KMS-11 (cell line): ENCODE measurements around the gene CFLAR.
A peak's percentile ranks its signal among the peaks of the same experiment; 100 is the strongest.
"Not testable (repeated sequence)": the region's sequence is repeated elsewhere in the genome, so short reads cannot be mapped to it uniquely, and the experiment has no call there.

Experiments
- H2AFZ ChIP-seq: fragments of 200-600 bp; sonication (generic); 2 replicates; pipeline ENCODE4 v1.6.1; 2016; ENCODE audit warnings: antibody characterized with exemption, mixed run types, low read depth
- H3K27ac ChIP-seq: fragments of 200-600 bp; sonication (generic); 2 replicates; pipeline ENCODE4 v1.6.1; 2016; ENCODE audit warnings: mild to moderate bottlenecking, mixed run types
- H3K27me3 ChIP-seq: fragments of 200-600 bp; sonication (generic); 2 replicates; pipeline ENCODE4 v1.6.1; 2017; ENCODE audit warnings: mild to moderate bottlenecking, low read depth, mixed run types, moderate library complexity; ENCODE audit not compliant: insufficient read depth
- H3K36me3 ChIP-seq: fragments of 200-600 bp; sonication (generic); 2 replicates; pipeline ENCODE4 v1.6.1; 2017; ENCODE audit warnings: mild to moderate bottlenecking, mixed run types; ENCODE audit not compliant: insufficient read depth
- H3K4me1 ChIP-seq: fragments of 200-600 bp; sonication (generic); 2 replicates; pipeline ENCODE4 v1.6.1; 2016; ENCODE audit warnings: mild to moderate bottlenecking, low read depth, mixed run types; ENCODE audit not compliant: poor library complexity, severe bottlenecking
- H3K4me2 ChIP-seq: fragments of 200-600 bp; sonication (generic); 2 replicates; pipeline ENCODE4 v1.7.0; 2016; ENCODE audit warnings: mild to moderate bottlenecking, mixed run types
- H3K4me3 ChIP-seq: fragments of 200-600 bp; sonication (generic); IDR thresholded peaks from 2 replicates; pipeline ENCODE4 v1.6.1; 2017; ENCODE audit warnings: low read depth, low read length, mixed read lengths; ENCODE audit not compliant: insufficient read depth
- H3K79me2 ChIP-seq: fragments of 200-600 bp; sonication (generic); 2 replicates; pipeline ENCODE4 v1.6.1; 2016; ENCODE audit warnings: low read depth, mixed run types; ENCODE audit not compliant: insufficient read depth
- H3K9ac ChIP-seq: fragments of 200-600 bp; sonication (generic); 2 replicates; pipeline ENCODE4 v1.6.1; 2016; ENCODE audit warnings: mild to moderate bottlenecking, mixed run types
- H4K20me1 ChIP-seq: fragments of 200-600 bp; sonication (generic); 2 replicates; pipeline ENCODE4 v1.6.1; 2016; ENCODE audit warnings: mild to moderate bottlenecking, mixed run types; ENCODE audit not compliant: insufficient read depth
- CTCF ChIP-seq: fragments of 200-600 bp; sonication (generic); conservative IDR thresholded peaks from 2 replicates; pipeline ENCODE4 v1.6.1; 2017; ENCODE audit warnings: low read depth, mild to moderate bottlenecking, antibody characterized with exemption, low read length, moderate library complexity, mixed read lengths

Gene CFLAR

GRCh38 chr2:201183365-201183727, 67.4 kb downstream of the CFLAR start:
- H3K9ac ChIP-seq = peak overlapping the region; percentile 75
- peak overlapping the region; percentile 79 for H3K4me2 ChIP-seq
- H3K36me3 ChIP-seq = no peaks in the 10 kb centered on the region
- peak overlapping the region; percentile 74 for H3K27ac ChIP-seq
- peak overlapping the region; percentile 94 for H2AFZ ChIP-seq
- no peaks in the 10 kb centered on the region for H3K27me3 ChIP-seq
- no peaks in the 10 kb centered on the region for H4K20me1 ChIP-seq
- peaks cover 55% of the 10 kb centered on the region for H3K79me2 ChIP-seq
- TF ChIP-seq CTCF = no peak
- peaks cover 41% of the 10 kb centered on the region for H3K4me1 ChIP-seq
- H3K4me3 ChIP-seq = peak overlapping the region; percentile 36

GRCh38 chr2:201183835-201184234, 67.9 kb downstream of the CFLAR start:
- Histone ChIP-seq H3K4me1 (peaks cover 45% of the 10 kb centered on the region), H3K27ac (peak overlapping the region; percentile 28; the same call in 1 of the 2 replicates), H3K79me2 (peaks cover 60% of the 10 kb centered on the region), H3K4me2 (peak overlapping the region; percentile 79), H3K9ac (peak overlapping the region; percentile 75; the same call in 1 of the 2 replicates), H3K4me3 (peak overlapping the region; percentile 41)
- H4K20me1 ChIP-seq, H3K36me3 ChIP-seq, H2AFZ ChIP-seq, H3K27me3 ChIP-seq: not testable (repeated sequence)

- Histone ChIP-seq H3K4me3 (peak overlapping the region; percentile 41), H3K9ac (peak overlapping the region; percentile 75; the same call in 1 of the 2 replicates), H3K4me2 (peak overlapping the region; percentile 79), H3K79me2 (peaks cover 61% of the 10 kb centered on the region), H3K27ac (peak overlapping the region; percentile 28; the same call in 1 of the 2 replicates), H3K4me1 (peaks cover 49% of the 10 kb centered on the region)
- not testable (repeated sequence) for H3K27me3 ChIP-seq, H4K20me1 ChIP-seq, H3K36me3 ChIP-seq, H2AFZ ChIP-seq
Measured at GRCh38 chr2:201184248-201184647, 68.3 kb downstream of the CFLAR start.

- no peak overlapping the region for H3K27ac ChIP-seq
- no peaks in the 10 kb centered on the region for H4K20me1 ChIP-seq
- peak overlapping the region; percentile 79 for H3K4me2 ChIP-seq
- no peak overlapping the region for H3K4me3 ChIP-seq
- no peaks in the 10 kb centered on the region for H3K27me3 ChIP-seq
- H2AFZ ChIP-seq = no peak overlapping the region
- peaks cover 63% of the 10 kb centered on the region for H3K4me1 ChIP-seq
- H3K36me3 ChIP-seq = no peaks in the 10 kb centered on the region
- no peak overlapping the region for H3K9ac ChIP-seq
- peaks cover 61% of the 10 kb centered on the region for H3K79me2 ChIP-seq
- no peak for TF ChIP-seq CTCF
Measured at GRCh38 chr2:201185863-201186262, 69.9 kb downstream of the CFLAR start.

GRCh38 chr2:201186982-201187381, 71.0 kb downstream of the CFLAR start:
- H3K4me1 ChIP-seq = peaks cover 73% of the 10 kb centered on the region
- no peak overlapping the region for H2AFZ ChIP-seq
- TF ChIP-seq CTCF = no peak
- peaks cover 61% of the 10 kb centered on the region for H3K79me2 ChIP-seq
- no peaks in the 10 kb centered on the region for H3K27me3 ChIP-seq
- H4K20me1 ChIP-seq = no peaks in the 10 kb centered on the region
- H3K9ac ChIP-seq = no peak overlapping the region
- no peak overlapping the region for H3K4me3 ChIP-seq
- no peak overlapping the region for H3K27ac ChIP-seq
- H3K36me3 ChIP-seq = no peaks in the 10 kb centered on the region
- H3K4me2 ChIP-seq = no peak overlapping the region
